ENCODE data around the gene CRIP1. TPM values are rescaled to one million over a fixed set of nuclear protein-coding genes. Genes with fewer than 3 reads are reported as not detected.

CRIP1 gene
- polyA plus RNA-seq, 2 of the 4 experiments (the other 2 are of a cell fraction), result 280 to 999 TPM

- TF ChIP-seq CEBPB (IDR thresholded peaks at IDR 0.05) (no peak), ZC3H11A (IDR thresholded peaks at IDR 0.05) (no peak), KDM5A (IDR thresholded peaks at IDR 0.05) (no peak)
- FAIRE-seq (no peak), DNase-seq (ENCODE audit: low read depth in 1 of 2, low spot score in 1 of 2) (no peak), ATAC-seq (no peak)
- POLR2A ChIA-PET, result interaction anchor here (1.0 kb wide), 1 partner anchor 52 kb away, joined by 4 read pairs; no protein-coding TSS in a partner anchor
- no peak overlapping the region for H3K4me2 ChIP-seq
- CTCF ChIA-PET, result interaction anchor here (1.1 to 6.1 kb wide), 7 partner anchors 9 to 67 kb away, joined by 3 to 24 read pairs (median 7); no protein-coding TSS in a partner anchor
- H3K4me3 ChIP-seq, result no peak overlapping the region
- H3K27ac ChIP-seq, result no peak overlapping the region; a peak in 1 of 6 replicates
- H3K9me3 ChIP-seq, result no peaks in the 10 kb centered on the region
- 98% methylated on average over 12 of the region's 18 CpGs for WGBS (ENCODE audit: missing lambda C conversion rate)
- H3K4me1 ChIP-seq, result no peaks in the 10 kb centered on the region
Observed at GRCh38 chr14:105437723-105438500, 48.8 kb upstream of the CRIP1 start.

- Histone ChIP-seq H3K4me3 (no peak overlapping the region), H3K9me3 (no peaks in the 10 kb centered on the region), H3K4me1 (no peaks in the 10 kb centered on the region), H3K27ac (no peak overlapping the region), H3K4me2 (no peak overlapping the region)
- WGBS (ENCODE audit: missing lambda C conversion rate), result 92% methylated on average over 5 of the region's 11 CpGs
- no peak for ATAC-seq
- TF ChIP-seq EP300 (IDR thresholded peaks at IDR 0.05) (no peak), ZSCAN20 (CRISPR knock-in tag; IDR thresholded peaks at IDR 0.05) (no peak), MAX (IDR thresholded peaks at IDR 0.05) (no peak), ELK1 (IDR thresholded peaks at IDR 0.05; ENCODE audit: low read depth, low read length) (no peak), RCOR1 (IDR thresholded peaks at IDR 0.05; ENCODE audit: low read depth, low read length) (no peak), BHLHE40 (IDR thresholded peaks at IDR 0.05; ENCODE audit: low read depth, low read length) (no peak), RNF2 (IDR thresholded peaks at IDR 0.05; ENCODE audit: borderline replicate concordance, low read depth) (no peak), CTCF (IDR thresholded peaks at IDR 0.05) (no peak)
- FAIRE-seq, result no peak
- POLR2A ChIA-PET, result no interaction called here
- CTCF ChIA-PET, result interaction anchor here (1.1 to 6.1 kb wide), 10 partner anchors 9 to 94 kb away, joined by 3 to 24 read pairs (median 6); no protein-coding TSS in a partner anchor
- DNase-seq (ENCODE audit: low read depth in 1 of 2, low spot score in 1 of 2), result no peak
Observed at GRCh38 chr14:105439179-105439578, 47.5 kb upstream of the CRIP1 start.

GRCh38 chr14:105439710-105440553 is 46.8 kb upstream of the CRIP1 start:
- Histone ChIP-seq H3K27ac (no peak overlapping the region), H3K9me3 (no peaks in the 10 kb centered on the region), H3K4me3 (no peak overlapping the region), H3K4me2 (no peak overlapping the region), H3K4me1 (no peaks in the 10 kb centered on the region)
- DNase-seq (ENCODE audit: low read depth in 1 of 2, low spot score in 1 of 2) (peak; percentile 45 to 60), ATAC-seq (peak; percentile 54 to 85; a peak in 5 of 6 replicates), FAIRE-seq (no peak)
- WGBS (ENCODE audit: missing lambda C conversion rate), result 94% methylated on average over 6 of the region's 33 CpGs
- TF ChIP-seq RAD21 (conservative IDR thresholded peaks at IDR 0.05 in 1 of 2, IDR thresholded peaks at IDR 0.05 in 1 of 2), result peak; percentile 23 to 36; a peak in 2 of 5 replicates
- no peak for TF ChIP-seq HOXB5 (CRISPR knock-in tag; IDR thresholded peaks at IDR 0.05)
- peak; percentile 32; the same call in 2 of the 3 replicates for TF ChIP-seq SMC3 (IDR thresholded peaks at IDR 0.05)
- TF ChIP-seq CTCF (IDR thresholded peaks at IDR 0.05), result peak; percentile 46
- TF ChIP-seq JUNB (IDR thresholded peaks at IDR 0.05), result no peak
- no peak for TF ChIP-seq EP300 (IDR thresholded peaks at IDR 0.05)
- TF ChIP-seq, protein P1, sequence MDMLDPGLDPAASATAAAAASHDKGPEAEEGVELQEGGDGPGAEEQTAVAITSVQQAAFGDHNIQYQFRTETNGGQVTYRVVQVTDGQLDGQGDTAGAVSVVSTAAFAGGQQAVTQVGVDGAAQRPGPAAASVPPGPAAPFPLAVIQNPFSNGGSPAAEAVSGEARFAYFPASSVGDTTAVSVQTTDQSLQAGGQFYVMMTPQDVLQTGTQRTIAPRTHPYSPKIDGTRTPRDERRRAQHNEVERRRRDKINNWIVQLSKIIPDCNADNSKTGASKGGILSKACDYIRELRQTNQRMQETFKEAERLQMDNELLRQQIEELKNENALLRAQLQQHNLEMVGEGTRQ (IDR thresholded peaks at IDR 0.05), result no peak
- no peak for TF ChIP-seq RNF2 (IDR thresholded peaks at IDR 0.05; ENCODE audit: borderline replicate concordance, low read depth)
- TF ChIP-seq REST (IDR thresholded peaks at IDR 0.05), result no peak
- TF ChIP-seq RCOR1 (IDR thresholded peaks at IDR 0.05; ENCODE audit: low read depth, low read length), result no peak
- ChIA-PET POLR2A (no interaction called here), CTCF (interaction anchor here (1.1 to 6.1 kb wide), 12 partner anchors 8 to 93 kb away, joined by 3 to 24 read pairs (median 4); no protein-coding TSS in a partner anchor)
